AG10803 (cell line): ENCODE measurements around the gene RUFY1.

Experiments
- DNase-seq: peaks from one replicate; pipeline ENCODE4 v3.0.0; 2010; ENCODE audit warnings: low read depth
- H3K4me3 ChIP-seq: 2 replicates; pipeline ENCODE4 v1.5.1; 2011; ENCODE audit warnings: mild to moderate bottlenecking, low read length, control low read depth
- TF ChIP-seq, protein P1 (sequence below): conservative IDR thresholded peaks from 2 replicates; pipeline ENCODE4 v1.5.1; 2011; ENCODE audit warnings: mild to moderate bottlenecking, low read length, control low read depth, inconsistent platforms

RUFY1 gene

DNA sequence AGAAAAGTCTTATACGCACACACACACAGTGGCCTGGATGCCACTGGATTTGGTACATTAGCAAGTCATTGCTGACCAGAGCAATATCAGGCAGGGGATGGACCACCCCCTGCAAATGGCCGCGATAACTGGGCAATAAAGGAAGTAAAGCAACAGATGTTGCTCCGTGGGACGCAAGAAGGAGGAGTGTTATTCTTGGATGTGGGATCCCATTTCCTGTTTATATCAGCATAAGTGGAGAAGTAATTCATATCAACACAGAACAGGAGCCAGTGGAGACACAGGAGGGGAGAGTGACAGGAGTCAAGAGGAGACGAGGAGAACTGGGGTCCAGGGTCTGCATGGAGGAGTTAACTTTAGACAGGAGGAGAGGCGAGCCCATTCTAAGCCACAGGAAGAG is 18.4 kb downstream of the RUFY1 start:
- no peak overlapping the region for H3K4me3 ChIP-seq
- TF ChIP-seq, protein P1, sequence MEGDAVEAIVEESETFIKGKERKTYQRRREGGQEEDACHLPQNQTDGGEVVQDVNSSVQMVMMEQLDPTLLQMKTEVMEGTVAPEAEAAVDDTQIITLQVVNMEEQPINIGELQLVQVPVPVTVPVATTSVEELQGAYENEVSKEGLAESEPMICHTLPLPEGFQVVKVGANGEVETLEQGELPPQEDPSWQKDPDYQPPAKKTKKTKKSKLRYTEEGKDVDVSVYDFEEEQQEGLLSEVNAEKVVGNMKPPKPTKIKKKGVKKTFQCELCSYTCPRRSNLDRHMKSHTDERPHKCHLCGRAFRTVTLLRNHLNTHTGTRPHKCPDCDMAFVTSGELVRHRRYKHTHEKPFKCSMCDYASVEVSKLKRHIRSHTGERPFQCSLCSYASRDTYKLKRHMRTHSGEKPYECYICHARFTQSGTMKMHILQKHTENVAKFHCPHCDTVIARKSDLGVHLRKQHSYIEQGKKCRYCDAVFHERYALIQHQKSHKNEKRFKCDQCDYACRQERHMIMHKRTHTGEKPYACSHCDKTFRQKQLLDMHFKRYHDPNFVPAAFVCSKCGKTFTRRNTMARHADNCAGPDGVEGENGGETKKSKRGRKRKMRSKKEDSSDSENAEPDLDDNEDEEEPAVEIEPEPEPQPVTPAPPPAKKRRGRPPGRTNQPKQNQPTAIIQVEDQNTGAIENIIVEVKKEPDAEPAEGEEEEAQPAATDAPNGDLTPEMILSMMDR: no peak
- DNase-seq: no peak

DNA sequence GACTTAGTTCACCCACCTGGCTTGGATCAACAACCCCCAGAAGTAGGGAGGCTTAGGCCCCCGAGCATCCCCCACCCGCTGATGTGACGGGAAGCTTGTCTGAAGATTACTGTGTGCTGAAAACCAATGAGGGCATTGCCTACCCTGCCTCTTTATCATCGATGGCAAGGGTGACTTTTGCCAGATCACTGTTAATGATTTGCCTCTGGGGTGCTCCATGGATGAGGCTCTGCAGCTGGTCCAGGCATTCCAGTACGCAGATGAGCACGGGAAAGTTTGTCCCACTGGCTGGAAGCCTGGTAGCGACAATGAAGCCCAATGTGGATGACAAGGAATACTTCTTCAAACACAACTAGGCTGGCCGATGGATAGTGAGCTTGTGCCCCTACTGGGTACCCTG is 22.0 kb downstream of the RUFY1 start:
- TF ChIP-seq, protein P1: no peak
- no peak overlapping the region for H3K4me3 ChIP-seq
- no peak for DNase-seq

- TF ChIP-seq, protein P1: no peak
- DNase-seq: no peak
- no peak overlapping the region for H3K4me3 ChIP-seq
These were observed 27.1 kb downstream of the RUFY1 start for GRCh38 chr5:179577286-179577960.

DNA sequence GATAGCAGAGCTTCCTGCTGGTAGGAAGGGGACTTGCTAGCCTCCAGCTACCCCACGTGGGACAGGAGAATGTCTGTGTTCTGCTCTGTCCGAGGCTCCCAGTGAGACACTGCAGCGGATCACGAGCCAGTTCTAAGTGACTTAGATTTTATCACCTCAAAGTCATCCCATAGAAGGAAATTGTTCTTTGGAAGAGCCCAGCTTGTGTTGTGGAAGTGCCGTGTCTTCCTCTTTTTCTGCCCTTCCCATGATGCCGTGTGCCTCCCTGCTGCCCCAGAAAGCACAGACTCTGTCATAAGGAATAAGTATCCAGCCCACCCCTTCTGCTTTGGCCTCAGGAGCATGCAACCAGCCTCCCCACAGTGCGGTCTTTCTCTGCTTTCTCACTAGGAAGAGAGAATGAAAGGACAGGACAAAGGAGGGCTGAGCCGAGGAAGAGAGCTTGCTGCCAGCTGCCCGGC is 35.6 kb downstream of the RUFY1 start:
- no peak for DNase-seq
- TF ChIP-seq, protein P1: no peak
- H3K4me3 ChIP-seq: no peak overlapping the region

DNA sequence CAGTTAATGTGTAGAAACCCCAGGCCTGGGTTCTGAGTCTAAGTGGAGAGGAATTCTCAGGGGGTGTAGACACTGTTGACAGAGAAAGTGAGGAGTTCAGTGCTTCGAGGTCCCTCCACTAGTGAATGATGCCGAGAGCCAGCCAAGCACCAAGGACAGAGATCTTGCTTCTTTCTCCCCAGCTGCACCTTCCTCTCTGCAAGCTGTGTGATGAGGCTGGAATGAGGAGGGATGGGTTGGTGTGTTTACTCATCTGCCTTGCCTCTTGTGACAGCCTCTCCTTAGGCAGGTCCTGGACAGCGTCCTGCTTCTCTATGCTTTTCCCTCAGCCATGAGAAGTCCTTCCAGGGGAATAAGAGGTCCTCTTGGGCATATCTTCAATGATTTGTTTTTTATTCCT is 37.8 kb downstream of the RUFY1 start:
- H3K4me3 ChIP-seq: no peak overlapping the region
- no peak for DNase-seq
- TF ChIP-seq, protein P1: no peak

- DNase-seq: no peak
- H3K4me3 ChIP-seq: no peak overlapping the region
- TF ChIP-seq, protein P1: no peak
These were observed 45.6 kb downstream of the RUFY1 start for GRCh38 chr5:179595916-179596315.

GRCh38 chr5:179596421-179596820 is 46.1 kb downstream of the RUFY1 start:
- no peak for DNase-seq
- TF ChIP-seq, protein P1: no peak
- no peak overlapping the region for H3K4me3 ChIP-seq
